SU-DHL-6 (cell line): ENCODE data around the gene SIK3.

Experiments used
- H2AFZ ChIP-seq: fragments of 200-600 bp; sonication (generic); 2 replicates; pipeline ENCODE4 v1.6.1; 2014; ENCODE audit warnings: low read depth, mild to moderate bottlenecking, moderate library complexity, mixed read lengths, antibody characterized with exemption, low read length; ENCODE audit not compliant: severe bottlenecking
- H3F3A ChIP-seq: fragments of 200-600 bp; shearing (Covaris generic); 2 replicates; pipeline ENCODE4 v1.6.0; 2016; ENCODE audit warnings: antibody characterized with exemption, mild to moderate bottlenecking; ENCODE audit not compliant: insufficient read depth
- H3K27ac ChIP-seq: fragments of 200-600 bp; sonication (generic); 2 replicates; pipeline ENCODE4 v1.5.1; 2016; ENCODE audit warnings: low read depth, mild to moderate bottlenecking, low read length, moderate library complexity, mixed read lengths
- H3K27me3 ChIP-seq: fragments of 200-600 bp; sonication (generic), shearing (Covaris generic); 2 replicates; pipeline ENCODE4 v1.6.0; 2014; ENCODE audit warnings: mild to moderate bottlenecking, low read length
- H3K36me3 ChIP-seq: fragments of 200-600 bp; sonication (generic); 2 replicates; pipeline ENCODE4 v1.6.1; 2014; ENCODE audit warnings: mild to moderate bottlenecking, low read length, mixed read lengths
- H3K4me2 ChIP-seq: fragments of 300-600, 200-600 bp; shearing (Covaris generic), sonication (generic); 2 replicates; pipeline ENCODE4 v1.6.0; 2014; ENCODE audit warnings: low read length, low read depth, mild to moderate bottlenecking; ENCODE audit not compliant: poor library complexity, severe bottlenecking
- H3K4me3 ChIP-seq: fragments of 200-600 bp; sonication (generic); 2 replicates; pipeline ENCODE4 v1.5.1; 2014; ENCODE audit warnings: antibody characterized with exemption, low read length, mild to moderate bottlenecking, mixed read lengths; ENCODE audit not compliant: insufficient read depth, poor library complexity, severe bottlenecking
- H3K79me2 ChIP-seq: fragments of 200-600 bp; sonication (generic); 2 replicates; pipeline ENCODE4 v1.6.1; 2014; ENCODE audit warnings: mild to moderate bottlenecking, low read length, moderate library complexity; ENCODE audit not compliant: insufficient read depth
- H3K9ac ChIP-seq: fragments of 200-600 bp; sonication (generic); 2 replicates; pipeline ENCODE4 v1.7.0; 2014; ENCODE audit warnings: mild to moderate bottlenecking, low read length
- H3K9me2 ChIP-seq: fragments of 200-600 bp; sonication (generic); replicated peaks from 2 replicates; pipeline ENCODE4 v1.6.1; 2014; ENCODE audit warnings: low read length; ENCODE audit not compliant: insufficient read depth
- H3K9me3 ChIP-seq: fragments of 200-600 bp; sonication (generic); 2 replicates; pipeline ENCODE4 v1.6.1; 2014; ENCODE audit warnings: low read length, mixed read lengths; ENCODE audit not compliant: insufficient read depth
- H4K20me1 ChIP-seq: fragments of 200-600 bp; sonication (generic); 2 replicates; pipeline ENCODE4 v1.6.1; 2014; ENCODE audit warnings: low read depth, mild to moderate bottlenecking, antibody characterized with exemption, low read length, moderate library complexity, mixed read lengths
- EZH2phosphoT487 ChIP-seq: fragments of 200-600 bp; sonication (generic), shearing (Covaris generic); conservative IDR thresholded peaks from 2 replicates; pipeline ENCODE4 v1.6.1; 2018; ENCODE audit warnings: mild to moderate bottlenecking, antibody characterized with exemption, low read length, moderate library complexity, mixed read lengths
- TF ChIP-seq, protein P1 (sequence below): fragments of 200-600 bp; sonication (generic); IDR thresholded peaks from one replicate; pipeline ENCODE4 v1.5.1; 2017; ENCODE audit warnings: antibody characterized with exemption, mild to moderate bottlenecking, low read length, moderate library complexity; ENCODE audit not compliant: insufficient read depth, poor library complexity, severe bottlenecking

The SIK3 gene

DNA sequence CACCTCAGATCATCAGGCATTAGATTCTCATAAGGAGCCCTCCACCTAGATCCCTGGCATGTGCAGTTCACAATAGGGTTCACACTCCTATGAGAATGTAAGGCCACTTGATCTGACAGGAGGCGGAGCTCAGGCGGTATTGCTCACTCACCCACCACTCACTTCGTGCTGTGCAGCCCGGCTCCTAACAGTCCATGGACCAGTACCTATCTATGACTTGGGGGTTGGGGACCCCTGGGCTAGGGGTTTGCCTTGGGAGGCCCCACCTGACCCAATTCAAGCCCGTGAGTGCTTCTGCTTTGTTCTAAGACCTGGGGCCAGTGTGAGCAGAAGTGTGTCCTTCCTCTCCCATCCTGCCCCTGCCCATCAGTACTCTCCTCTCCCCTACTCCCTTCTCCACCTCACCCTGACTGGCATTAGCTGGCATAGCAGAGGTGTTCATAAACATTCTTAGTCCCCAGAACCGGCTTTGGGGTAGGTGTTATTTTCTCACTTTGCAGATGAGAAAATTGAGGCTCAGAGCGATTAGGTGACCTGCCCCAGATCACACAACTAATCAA, 266.4 kb downstream of the SIK3 start:
- Histone ChIP-seq H3K79me2 (no peaks in the 10 kb centered on the region), H3K9ac (no peak overlapping the region), H4K20me1 (no peaks in the 10 kb centered on the region), H3K36me3 (no peaks in the 10 kb centered on the region), H3K9me3 (no peaks in the 10 kb centered on the region), H3K27me3 (no peaks in the 10 kb centered on the region), H3K27ac (no peak overlapping the region), H2AFZ (no peak overlapping the region), H3K9me2 (no peaks in the 10 kb centered on the region), H3F3A (no peaks in the 10 kb centered on the region), H3K4me3 (no peak overlapping the region), H3K4me2 (no peak overlapping the region)
- TF ChIP-seq, protein P1, sequence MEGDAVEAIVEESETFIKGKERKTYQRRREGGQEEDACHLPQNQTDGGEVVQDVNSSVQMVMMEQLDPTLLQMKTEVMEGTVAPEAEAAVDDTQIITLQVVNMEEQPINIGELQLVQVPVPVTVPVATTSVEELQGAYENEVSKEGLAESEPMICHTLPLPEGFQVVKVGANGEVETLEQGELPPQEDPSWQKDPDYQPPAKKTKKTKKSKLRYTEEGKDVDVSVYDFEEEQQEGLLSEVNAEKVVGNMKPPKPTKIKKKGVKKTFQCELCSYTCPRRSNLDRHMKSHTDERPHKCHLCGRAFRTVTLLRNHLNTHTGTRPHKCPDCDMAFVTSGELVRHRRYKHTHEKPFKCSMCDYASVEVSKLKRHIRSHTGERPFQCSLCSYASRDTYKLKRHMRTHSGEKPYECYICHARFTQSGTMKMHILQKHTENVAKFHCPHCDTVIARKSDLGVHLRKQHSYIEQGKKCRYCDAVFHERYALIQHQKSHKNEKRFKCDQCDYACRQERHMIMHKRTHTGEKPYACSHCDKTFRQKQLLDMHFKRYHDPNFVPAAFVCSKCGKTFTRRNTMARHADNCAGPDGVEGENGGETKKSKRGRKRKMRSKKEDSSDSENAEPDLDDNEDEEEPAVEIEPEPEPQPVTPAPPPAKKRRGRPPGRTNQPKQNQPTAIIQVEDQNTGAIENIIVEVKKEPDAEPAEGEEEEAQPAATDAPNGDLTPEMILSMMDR = no peak
- TF ChIP-seq EZH2phosphoT487 = no peak

DNA sequence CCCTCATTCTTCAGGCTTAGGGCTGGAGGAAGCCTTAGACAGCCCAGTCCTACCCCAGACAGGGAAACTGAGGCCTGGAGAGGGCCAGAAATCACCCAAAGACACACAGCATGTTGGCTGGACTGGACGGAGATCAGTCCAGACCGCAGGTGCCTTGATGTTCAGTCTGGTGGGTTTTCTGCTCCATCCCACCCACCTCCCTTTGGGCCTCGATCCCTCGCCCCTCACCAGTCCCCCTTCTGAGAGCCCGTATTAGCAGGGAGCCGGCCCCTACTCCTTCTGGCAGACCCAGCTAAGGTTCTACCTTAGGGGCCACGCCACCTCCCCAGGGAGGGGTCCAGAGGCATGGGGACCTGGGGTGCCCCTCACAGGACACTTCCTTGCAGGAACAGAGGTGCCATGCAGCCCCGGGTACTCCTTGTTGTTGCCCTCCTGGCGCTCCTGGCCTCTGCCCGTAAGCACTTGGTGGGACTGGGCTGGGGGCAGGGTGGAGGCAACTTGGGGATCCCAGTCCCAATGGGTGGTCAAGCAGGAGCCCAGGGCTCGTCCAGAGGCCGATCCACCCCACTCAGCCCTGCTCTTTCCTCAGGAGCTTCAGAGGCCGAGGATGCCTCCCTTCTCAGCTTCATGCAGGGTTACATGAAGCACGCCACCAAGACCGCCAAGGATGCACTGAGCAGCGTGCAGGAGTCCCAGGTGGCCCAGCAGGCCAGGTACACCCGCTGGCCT, 267.9 kb downstream of the SIK3 start:
- no peaks in the 10 kb centered on the region for H3K79me2 ChIP-seq
- H3K4me2 ChIP-seq = no peak overlapping the region
- no peaks in the 10 kb centered on the region for H3K9me2 ChIP-seq
- no peaks in the 10 kb centered on the region for H4K20me1 ChIP-seq
- H3K27ac ChIP-seq = no peak overlapping the region
- no peak overlapping the region for H3K9ac ChIP-seq
- no peak overlapping the region for H2AFZ ChIP-seq
- no peaks in the 10 kb centered on the region for H3K36me3 ChIP-seq
- TF ChIP-seq EZH2phosphoT487 = no peak
- TF ChIP-seq, protein P1 = no peak
- H3K27me3 ChIP-seq = no peaks in the 10 kb centered on the region
- no peak overlapping the region for H3K4me3 ChIP-seq
- H3K9me3 ChIP-seq = no peaks in the 10 kb centered on the region
- no peaks in the 10 kb centered on the region for H3F3A ChIP-seq

DNA sequence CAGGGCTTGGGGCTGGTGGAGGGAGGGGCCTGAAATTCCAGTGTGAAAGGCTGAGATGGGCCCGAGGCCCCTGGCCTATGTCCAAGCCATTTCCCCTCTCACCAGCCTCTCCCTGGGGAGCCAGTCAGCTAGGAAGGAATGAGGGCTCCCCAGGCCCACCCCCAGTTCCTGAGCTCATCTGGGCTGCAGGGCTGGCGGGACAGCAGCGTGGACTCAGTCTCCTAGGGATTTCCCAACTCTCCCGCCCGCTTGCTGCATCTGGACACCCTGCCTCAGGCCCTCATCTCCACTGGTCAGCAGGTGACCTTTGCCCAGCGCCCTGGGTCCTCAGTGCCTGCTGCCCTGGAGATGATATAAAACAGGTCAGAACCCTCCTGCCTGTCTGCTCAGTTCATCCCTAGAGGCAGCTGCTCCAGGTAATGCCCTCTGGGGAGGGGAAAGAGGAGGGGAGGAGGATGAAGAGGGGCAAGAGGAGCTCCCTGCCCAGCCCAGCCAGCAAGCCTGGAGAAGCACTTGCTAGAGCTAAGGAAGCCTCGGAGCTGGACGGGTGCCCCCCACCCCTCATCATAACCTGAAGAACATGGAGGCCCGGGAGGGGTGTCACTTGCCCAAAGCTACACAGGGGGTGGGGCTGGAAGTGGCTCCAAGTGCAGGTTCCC, 268.6 kb downstream of the SIK3 start, which contains the start of gene APOC3:
TSS of gene APOC3 (plus strand) at position 383 of the 659 bp plus-strand sequence. CDS start 676 bp downstream, outside the sequence.
- no peak within 1 kb of the TSS for H3K27ac ChIP-seq
- H3K4me3 ChIP-seq = no peak within 1 kb of the TSS
- no peaks in the 10 kb centered on the region for H3K27me3 ChIP-seq
- TF ChIP-seq, protein P1 = no peak
- no peak for TF ChIP-seq EZH2phosphoT487
- H4K20me1 ChIP-seq = no peaks in the 10 kb centered on the region
- no peaks in the 10 kb centered on the region for H3K9me3 ChIP-seq
- no peaks in the 10 kb centered on the region for H3K36me3 ChIP-seq
- H2AFZ ChIP-seq = no peak within 1 kb of the TSS
- H3K4me2 ChIP-seq = no peak within 1 kb of the TSS
- no peaks in the 10 kb centered on the region for H3K79me2 ChIP-seq
- H3K9ac ChIP-seq = no peak within 1 kb of the TSS
- H3F3A ChIP-seq = no peaks in the 10 kb centered on the region
- no peaks in the 10 kb centered on the region for H3K9me2 ChIP-seq
